GM21367 (cell line): ENCODE results near the gene ZNF236.

Source experiments
- ATAC-seq: cut with Tn5 transposase; IDR thresholded peaks from one replicate; pipeline ENCODE4 v1.9.1; 2021; ENCODE audit not compliant: unreplicated experiment

ZNF236 gene

DNA sequence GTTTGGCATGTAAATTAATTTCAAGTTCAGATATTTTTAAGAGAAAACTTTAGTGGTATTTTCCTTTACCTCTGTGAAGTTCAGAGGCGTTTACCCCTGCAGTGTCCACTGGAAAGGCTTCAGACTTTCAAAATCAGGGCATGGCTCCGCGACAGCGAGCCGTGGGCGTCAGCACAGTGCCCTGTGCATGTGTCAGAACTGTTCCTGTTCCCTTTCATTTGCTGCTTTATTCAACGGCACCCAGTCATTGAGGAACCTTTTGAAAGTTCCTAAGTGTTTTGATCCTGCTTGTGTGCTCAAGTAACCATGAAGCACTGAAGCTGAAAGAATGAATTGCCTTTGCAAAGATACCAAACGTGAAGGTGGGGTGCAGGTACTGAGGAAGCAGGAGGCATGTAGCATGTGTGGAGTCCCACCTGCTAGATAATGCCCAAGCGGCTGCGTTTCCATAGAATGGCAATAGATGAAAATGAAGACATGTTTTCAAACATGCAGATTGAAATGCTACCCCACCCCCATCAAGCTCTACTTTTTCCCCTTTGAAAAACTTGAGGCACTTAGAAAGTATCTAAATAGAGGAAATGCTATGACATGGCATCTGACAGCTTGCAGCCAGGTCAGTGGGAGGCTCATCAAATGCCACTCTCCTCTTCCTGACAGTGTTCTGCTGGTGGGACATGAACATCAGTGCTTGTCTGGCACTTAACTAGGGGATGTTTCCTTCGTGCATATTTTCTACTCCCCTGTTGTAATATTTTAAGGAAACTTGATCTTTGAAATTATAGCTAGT, 148.6 kb downstream of the ZNF236 start:
- no peak for ATAC-seq

DNA sequence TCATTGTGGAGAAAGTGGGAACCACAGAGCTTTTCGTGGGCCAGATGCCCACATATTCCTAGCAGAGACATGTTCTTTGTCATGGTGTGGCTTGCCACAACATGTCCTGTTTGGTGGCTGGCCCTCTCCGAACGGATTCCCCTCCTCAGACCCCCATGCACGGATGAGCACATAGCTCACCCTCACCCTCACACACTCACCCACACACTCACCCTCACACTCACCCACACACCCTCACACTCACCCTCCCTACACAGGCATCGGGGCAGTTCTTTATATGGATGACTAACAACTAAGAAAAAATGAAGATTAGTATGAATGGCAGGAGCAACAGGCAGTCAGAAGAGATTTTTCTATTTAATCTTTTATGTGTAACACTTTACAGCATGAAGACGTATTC, 149.9 kb downstream of the ZNF236 start:
- ATAC-seq, result no peak

DNA sequence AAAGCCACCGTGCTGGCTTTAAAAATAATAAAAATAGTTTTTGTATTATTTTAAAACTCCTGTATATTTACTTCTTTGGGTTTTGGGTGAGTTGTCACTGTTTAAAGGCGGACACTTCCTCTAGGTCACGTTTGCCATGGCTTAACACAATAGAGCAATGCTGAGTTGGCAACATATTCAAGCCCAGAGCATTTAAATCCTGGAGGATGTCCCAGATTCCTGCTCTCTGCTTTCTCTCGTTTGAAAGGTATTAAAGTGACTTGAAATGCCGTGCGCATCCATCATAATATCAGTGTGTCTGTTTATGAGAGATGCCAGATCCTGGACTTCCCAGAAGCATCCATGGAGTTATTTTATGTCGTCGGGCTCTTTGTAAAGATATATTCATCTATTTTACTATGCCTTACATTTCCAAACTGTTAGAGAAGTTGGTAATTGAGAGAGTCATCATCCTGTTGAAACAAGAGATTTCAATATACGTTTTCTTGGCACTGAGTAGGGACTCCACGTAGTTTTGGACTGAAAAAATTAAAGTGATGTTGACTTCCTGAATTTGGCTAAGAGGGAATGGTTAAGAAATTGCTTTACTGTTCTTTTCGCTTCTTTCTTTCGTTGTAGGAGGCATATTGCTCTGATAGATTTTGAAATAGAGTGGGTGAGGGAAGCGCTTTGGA, 150.6 kb downstream of the ZNF236 start:
- no peak for ATAC-seq

DNA sequence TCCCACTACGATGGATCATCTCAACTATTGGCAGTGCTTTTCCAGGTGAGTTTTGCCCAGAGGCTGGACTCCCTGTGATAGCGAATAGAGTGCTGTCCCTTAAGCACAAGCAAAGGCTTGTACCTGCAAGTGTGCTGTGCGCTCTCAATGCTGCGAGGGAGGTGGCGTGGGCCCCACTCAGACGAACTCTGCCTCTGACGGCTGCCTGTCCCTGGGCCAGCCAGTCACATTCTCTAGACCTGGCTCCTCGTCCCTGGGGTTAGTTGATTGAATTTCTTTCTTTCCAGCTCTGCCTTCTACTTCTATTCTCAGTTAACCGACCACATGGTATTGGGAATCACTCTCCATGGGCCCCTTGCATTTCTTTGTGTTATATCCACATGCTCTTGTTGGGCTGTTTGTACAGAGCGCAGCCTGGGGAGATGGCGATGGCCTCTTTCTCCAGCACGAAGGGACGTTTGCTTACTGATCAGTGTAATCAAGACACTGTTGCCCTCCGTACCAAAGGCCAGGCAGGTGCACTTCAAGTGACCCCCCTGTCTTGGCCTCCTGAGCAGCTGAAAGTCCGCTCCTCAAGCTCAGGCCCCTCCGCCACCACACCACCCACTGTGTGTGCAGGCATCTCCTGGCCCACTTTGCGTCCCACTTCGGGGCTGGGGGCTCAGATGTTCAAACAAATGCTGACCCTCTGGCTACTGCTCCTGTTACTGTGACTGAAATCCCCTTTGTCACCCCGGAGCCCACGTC, 151.3 kb downstream of the ZNF236 start:
- no peak for ATAC-seq

DNA sequence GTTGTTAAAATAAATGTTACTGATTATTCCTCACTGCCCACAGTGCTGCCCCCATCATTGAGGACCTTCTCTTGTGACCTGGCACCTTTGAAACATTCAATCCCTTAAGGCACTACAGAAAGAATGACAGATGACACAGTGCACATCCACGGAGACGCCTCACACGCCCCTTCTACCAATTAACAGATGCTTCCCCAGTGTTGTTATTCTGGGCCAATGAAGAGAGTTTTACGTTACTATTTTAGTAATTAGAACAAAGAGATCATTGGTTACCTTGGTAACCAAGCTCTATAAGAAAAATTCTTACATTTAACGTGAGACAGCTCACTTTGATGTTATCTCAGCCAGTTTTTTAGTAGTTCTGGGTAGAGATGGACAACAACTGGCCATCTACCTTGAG, 152.0 kb downstream of the ZNF236 start:
- no peak for ATAC-seq

DNA sequence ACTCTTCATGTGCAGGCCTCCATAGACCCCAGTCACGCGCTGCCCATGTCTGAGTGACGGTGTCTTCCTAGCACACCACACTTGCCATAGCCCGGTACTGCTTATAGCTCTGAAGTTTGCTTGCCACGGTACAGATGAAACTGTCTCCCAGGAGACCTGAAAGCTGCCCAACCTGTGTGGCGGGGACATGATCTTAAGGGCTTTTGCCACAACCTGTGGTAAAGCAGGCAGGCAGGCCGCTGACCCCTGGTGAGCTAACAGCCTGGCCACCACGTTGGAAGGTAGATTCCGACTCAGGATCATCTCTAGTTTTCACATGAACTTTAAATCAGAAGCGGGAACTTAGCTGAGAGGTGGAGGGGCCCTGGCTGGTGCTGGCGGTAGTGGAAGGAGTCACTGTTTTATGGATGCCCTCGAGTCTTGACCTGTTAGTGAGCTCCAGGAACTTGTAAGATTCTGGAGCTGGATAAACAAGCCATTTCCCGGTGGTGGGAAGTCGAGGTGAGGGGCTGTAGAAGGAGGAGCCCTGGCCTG, 153.3 kb downstream of the ZNF236 start:
- ATAC-seq, result no peak

DNA sequence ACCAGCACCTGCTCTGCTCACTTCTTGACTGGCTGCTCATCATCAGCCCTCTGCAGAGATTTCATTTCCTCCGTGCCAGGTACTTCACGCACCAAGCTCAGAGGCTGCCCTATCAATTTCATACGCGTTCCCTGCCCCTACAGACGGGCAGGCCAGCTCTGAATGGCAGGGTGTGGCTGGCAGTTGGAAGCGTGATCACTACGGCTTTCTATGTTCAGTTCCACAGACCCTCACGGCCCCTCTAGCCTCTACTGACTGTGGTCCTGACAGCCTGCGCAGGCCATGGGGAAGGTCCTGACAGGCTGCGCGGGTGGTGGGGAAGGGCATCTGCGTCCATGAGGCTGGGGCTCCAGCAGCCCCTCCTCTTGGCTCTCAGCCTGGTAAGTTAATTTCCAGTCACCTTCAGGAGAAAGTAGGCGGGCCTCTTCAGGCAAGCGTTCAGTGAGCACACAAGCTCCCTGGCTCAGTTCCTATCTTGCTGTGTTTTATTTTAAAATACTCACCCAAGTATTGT, 154.8 kb downstream of the ZNF236 start:
- no peak for ATAC-seq

DNA sequence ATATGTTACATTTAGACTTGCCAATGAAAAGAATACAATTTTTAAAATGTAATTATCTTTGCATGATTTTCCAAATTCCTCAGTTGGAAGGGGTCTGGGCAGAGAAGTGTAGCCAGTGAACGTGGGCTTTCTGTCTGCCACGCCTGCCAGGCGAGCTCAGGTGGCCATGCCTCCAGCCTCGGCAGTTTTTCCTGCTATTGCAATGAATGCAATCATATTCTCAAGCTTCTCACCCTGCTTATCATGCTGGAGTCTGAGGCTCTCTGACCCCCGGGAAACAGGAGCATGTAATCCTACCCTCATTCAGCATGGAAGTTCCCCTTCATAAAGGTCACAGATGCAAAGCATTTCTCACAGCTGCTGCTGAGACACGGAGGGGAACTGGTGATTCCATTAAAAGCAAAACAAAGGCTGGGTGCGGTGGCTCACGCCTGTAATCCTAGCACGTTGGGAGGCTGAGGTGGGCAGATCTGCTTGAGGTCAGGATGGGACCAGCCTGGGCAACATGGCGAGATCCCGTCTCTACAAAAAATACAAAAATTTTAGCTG, 155.4 kb downstream of the ZNF236 start:
- ATAC-seq, result no peak

DNA sequence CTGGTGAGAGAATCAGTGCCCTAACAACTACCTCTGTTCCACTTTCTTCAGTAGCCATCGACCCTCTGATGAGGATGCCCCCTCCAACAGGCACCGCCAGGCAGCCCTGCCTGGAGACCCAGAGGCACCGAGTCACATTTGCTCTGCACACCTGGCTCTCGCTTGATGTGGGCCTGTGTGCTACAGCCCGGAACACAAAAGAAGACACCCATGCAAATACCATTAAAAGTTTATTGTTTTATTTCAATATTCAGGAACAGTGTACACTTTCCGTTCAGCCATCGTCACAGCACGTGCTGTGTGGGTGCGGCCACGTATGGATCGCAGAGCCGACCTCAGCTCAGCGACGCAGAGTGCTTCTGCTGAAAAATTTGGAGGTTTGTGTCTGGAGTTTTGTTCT, 156.3 kb downstream of the ZNF236 start:
- ATAC-seq, result no peak

DNA sequence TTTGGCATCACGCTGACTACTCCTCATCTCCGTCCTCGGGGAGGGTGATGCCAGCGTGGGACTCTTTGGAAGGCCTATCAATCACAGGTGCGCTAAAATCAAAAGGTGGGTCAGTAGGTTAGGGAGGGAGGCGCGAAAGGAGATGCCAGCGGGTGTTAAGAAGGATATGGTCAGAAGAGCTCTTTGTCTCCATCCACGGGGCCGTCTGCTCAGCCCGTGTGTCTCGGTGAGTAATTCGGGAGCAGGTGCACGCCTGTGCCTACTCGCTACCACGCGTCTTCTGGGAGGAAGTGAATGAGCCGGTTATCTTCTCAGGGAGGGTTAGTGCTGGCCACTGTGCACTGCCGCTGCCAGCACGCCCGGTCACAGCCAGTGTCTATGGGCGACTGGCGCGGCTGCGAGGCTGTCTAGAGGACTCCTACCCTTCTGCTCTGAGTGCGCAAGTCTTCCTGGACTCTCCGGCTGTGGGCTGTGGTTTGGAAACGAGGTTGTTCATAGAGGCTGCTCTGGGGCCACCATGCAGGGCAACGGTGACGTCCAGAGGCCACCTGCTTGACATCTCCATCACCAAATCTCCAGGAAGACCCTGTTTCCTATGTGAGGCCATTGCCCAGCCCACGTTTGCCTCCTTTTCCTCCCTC, 156.9 kb downstream of the ZNF236 start:
- ATAC-seq, result no peak

DNA sequence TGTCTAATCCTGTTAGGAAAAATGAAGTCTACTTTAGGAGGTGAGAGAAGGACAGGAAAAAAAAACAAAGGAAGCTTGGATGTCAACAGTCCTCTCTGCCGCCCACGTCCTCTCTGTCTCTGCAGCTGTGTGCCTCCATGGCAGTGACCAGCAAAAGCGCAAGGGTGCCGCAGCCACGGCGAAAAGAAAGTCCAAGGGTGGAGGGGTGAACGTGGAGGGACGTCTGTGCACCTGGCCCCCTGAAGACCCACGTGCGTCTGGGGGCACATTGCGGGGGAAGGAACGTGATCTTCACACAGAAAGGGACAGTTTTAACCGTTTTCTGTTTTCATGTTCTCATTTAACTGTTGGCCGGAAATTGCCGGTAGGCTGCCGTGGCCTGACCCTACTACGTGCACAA, 157.5 kb downstream of the ZNF236 start:
- ATAC-seq, result no peak

DNA sequence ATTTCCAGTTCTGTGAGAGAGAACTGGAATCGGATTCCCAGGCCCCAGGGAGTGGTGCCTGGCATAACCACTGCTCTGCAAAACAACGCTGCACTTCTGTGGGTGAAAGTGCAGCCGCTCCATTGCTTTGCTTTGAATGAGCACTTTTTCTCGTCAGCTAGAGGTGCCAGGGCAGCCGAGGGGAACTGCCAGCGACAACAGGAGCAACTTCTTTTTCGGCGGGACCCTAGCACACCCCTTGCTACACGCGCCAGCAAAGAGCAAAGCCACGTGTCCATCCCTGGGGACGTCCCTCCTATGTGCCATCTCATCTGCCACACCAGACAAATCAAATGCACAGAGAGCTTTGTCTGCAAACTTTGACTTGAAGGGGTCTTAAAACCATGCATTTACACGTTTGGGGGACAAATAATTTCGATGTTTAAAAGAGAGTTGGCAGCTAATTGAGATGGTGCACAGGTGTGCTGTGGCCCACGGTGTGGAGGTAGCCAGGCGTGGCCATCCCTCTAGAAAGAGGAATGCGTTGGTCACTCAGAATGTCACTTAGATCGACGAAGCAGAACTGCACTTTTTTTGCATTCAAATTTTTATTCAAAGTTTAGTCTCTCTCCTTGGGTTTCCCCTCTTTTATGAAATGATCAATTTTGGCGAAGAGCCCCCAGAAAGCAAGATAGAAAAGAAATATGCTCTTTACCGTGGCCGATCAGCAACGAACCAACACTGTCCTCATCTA, 158.5 kb downstream of the ZNF236 start:
- peak; percentile 21 for ATAC-seq

DNA sequence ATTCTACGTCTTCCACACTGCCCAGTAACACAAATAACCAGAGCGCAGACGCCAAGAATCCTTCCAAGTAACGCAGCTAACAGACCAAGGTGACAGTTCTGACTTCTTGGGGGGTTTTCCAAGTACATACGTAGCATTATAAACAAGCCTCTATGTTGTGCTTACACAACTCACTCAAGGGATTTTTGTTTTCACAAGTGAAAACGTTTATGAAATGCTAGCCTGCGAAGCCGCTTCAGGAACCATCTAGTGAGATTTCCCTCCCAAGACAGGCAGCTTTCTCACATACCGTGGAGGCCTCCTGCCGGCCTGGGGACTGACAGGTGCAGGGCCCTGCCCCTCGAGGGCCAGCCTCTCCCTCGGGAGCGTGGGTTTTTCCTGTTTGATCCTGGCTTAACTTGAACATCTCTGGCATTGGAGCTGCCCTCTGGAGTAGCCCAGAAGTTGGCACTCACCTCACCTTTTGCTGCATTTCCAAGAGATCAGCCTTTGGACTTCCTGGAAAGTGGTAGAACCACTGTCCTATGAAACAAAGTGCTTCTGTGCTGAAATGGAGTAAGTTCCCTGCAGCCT, 159.1 kb downstream of the ZNF236 start:
- peak; percentile 40 for ATAC-seq

DNA sequence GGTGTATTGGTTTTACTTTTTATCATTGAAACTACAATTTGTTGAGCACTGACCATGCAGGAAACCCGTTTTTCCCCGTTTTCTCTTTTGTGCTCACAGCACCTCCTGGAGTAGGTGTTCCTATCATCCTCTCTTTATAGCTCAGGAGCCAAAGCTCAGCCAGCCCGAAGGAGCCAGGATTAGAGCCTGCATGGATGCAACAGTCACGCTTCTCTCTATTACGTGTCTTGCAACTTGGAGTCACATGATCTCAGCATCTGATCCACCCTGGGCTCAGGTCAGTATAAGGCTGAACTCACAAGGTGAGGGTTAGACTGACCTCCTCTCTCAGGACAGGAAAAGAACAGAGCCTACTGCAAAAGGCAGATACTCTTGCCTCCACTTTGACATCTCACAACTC, 159.7 kb downstream of the ZNF236 start:
- no peak for ATAC-seq

DNA sequence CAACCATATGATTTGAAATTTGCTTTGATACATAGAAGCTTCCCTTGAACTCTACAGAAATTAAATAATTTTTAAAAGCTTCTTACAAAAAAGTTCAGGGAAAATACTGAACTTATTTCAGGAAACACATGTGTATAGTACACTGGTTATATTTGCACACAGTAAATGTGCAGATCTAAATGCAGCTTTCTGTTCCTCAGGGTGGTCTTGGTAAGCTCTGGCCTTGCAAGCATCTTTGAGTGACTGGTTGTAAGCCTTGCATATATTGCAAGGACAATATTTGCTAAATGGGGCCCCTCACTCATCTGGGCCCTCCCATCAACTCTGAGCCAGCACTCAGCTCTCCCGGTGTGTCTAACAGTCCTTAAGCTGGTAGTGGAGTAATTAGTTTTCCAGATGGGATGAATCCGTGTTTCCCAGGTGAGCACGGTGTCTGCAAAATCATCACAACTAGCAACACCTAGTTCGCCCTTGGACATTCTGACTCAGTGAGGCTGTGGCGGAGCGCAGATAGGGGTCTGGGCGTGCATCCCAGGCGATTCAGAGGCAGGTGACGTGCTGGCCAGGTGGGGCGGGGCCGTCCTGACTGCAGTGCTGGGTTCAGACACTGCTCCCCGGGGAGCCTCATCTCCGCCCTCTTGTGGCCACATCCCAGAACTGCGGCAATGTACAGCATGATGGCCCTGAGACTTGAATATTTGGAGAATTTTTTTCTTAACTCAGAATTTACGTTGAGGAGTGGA, 160.7 kb downstream of the ZNF236 start:
- peak; percentile 80 for ATAC-seq

DNA sequence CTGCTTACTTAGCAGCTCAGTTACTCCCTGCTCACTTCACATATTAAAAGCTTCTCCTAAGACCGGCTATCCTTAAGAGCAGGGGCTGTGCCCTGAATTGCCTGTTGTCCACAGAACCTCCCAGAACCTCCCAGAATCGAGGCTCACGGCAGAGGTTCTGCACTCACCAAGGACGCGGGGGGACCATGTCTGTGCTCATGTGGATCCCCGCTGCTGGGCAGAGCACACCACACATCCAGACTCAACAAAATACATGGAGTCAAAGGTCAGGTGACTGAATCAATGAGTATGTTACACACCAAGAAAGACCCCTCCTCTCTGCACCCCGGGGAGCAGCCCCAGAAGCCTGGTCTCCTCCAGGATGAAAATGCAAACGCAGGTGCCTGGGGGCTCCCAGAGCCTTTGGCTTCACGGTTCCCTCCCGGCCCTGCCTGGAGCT, 161.3 kb downstream of the ZNF236 start:
- no peak for ATAC-seq

DNA sequence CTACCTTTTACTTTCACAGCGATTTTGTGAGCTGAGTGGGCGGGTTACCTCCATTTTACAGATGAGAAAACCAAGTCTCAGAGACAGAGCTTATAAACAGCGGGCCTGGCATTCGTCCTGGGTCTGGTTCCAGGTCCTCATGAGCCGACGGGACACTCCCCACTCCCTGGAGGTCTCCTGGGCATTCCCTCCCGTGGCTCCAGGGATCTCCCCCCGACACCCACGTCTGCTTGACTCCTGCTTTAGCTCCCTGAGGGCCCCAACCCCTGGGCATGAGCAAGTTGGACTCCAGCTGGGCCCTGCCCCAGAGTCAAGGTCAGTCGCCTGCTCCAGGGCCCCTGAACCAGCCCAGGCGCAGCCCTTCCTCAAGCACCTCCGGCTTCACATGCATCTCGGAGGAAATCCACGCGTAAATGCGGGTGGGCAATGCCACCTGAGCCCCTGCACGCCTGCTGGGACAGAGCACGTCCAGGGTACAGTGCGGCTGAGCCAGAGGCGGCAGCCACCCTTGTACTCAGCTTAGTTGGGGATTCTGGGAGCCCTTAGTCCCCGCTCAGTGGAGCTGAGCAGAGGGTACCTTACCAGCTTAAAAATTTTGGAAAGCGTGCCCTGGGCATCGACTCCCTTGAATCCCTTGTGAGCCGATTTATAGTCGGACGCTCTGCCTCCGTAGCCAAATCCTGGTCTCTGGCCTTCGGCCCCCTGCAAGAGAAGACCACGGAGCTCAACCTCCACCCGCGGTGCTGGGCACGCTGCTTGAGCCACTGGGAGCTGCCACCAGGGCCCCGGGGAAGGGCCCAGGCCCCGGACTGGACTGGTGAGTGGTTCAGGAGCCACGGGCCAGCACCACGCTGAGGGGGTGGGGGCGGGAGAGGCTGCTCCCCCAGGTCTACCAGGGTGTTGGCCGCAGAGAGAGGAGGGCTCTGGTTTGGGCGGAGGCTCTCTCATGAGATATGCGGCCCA, 162.1 kb downstream of the ZNF236 start:
- no peak for ATAC-seq
